GM19397 (cell line): ENCODE measurements around the gene SFXN4.
"Not testable (repeated sequence)": the region's sequence is repeated elsewhere in the genome, so short reads cannot be mapped to it uniquely, and the experiment has no call there.

Experiments
- ATAC-seq: cut with Tn5 transposase; IDR thresholded peaks from one replicate; pipeline ENCODE4 v1.9.1; 2021; ENCODE audit warnings: mild to moderate bottlenecking, moderate library complexity; ENCODE audit not compliant: unreplicated experiment

Gene SFXN4

DNA sequence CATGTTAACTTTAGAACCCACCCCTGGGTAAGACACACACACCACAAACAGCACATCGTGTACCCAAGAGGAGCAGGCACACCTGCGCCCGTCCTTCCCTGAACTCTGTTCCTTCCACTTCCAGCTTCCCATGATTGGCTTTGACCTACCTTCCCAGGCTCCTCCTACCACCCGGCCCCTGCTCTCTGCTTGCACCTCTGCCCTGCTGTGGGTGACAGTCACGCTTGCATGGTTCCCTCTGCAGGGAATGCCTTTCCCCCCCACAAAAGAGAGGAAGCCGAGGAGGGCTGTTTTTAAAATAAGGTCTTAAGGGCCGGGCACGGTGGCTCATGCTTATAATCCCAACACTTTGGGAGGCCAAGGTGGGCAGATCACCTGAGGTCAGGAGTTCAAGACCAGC lies 16.4 kb downstream of the SFXN4 start:
- ATAC-seq, result no peak

- no peak for ATAC-seq
These were observed 21.9 kb downstream of the SFXN4 start for GRCh38 chr10:119143657-119144056.

GRCh38 chr10:119140603-119141245 lies 24.8 kb downstream of the SFXN4 start:
- ATAC-seq, result no peak

DNA sequence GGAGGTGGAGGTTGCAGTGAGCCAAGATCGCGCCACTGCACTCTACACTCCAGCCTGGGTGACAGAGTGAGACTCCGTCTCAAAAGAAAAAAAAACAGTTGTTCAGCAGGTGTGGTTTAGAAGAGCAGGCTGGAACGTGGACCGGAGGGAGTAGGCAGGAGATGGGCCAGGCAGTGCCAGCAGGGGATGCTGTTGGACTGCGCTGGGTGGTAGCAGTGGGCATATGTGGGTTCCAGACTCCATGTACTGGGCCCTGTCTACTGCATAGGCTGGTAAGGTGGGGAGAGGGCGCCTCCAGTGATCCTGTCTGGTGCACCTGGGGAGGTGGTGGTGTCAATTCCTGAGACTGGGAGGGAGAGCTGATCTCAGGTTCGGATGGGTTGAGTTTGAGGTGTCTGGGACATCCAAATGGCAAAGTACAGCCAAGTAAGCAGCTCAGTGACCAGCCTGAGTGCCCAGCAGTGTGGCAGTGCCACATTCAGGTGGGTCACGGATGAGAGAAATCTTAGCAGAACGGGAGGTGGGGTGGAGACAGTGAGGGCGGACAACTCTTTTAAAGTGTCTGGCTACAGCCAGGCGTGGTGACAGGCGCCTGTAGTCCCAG lies 25.9 kb downstream of the SFXN4 start:
- ATAC-seq, result no peak

DNA sequence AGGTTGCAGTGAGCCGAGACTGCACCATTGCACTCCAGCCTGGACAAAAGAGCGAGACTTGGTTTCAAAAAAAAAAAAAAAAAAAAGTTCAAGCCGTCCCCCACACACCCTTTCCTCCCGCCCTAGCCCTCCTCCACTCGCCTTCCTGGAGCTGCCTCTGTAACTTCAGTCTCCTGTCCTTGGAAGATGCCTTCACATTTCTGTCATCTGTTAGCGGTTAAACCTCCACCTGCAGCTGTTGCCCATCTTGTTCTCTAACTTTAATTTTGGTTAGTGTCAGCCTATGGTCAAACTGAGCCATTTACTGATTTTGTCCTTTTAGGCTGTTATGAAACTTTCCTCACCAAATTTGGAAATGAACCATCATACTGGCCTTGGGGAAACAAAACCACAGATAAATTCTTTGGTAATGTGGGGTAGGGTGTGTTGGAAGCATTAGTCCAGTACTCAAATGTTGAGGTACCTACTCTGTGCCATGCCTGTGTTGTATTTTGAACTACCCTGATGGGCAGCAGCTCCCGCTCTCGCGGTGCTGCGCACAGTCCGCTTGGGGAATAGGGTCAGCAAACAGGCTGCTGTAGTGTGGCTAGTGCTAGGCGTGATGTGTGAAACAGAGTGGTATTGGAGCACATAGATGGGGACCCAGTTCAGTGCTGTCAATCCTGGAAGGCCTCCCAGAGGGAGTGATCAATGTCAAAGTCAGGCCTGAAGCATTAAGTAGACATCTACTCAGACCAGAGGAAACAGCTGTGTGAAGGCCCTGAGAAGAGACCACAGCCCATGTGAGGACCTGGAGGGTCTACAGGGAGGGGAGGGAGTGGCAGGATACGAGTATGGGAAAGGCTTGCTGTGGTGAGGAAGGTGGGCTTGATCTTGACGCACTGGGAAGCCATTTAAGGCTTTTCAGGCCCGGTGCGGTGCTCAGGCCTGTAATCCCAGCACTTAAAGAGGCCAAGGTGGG lies 26.9 kb downstream of the SFXN4 start:
- no peak for ATAC-seq

GRCh38 chr10:119137878-119138277 lies 27.6 kb downstream of the SFXN4 start:
- not testable (repeated sequence) for ATAC-seq

- no peak for ATAC-seq
These were observed 29.4 kb downstream of the SFXN4 start for GRCh38 chr10:119136084-119136483.

- ATAC-seq, result no peak
These were observed 30.0 kb downstream of the SFXN4 start for GRCh38 chr10:119135513-119135881.

DNA sequence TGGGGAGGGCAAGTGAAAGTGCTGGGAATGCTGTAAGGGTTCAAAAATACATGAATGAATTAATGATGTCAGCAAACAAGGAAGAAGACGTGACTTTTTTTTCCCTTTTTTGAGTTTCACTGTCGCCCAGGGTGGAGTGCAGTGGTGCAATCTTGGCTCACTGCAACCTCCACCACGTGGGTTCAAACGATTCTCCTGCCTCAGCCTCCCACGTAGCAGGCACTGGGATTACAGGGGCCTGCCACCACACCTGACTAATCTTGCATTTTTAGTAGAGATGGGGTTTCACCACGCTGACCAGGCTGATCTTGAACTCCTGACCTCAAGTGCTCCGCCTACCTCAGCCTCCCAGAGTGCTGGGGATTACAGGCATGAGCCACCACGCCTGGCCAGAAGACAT lies 31.6 kb downstream of the SFXN4 start:
- ATAC-seq, result no peak

- no peak for ATAC-seq
These were observed 32.8 kb downstream of the SFXN4 start for GRCh38 chr10:119132521-119133345.

DNA sequence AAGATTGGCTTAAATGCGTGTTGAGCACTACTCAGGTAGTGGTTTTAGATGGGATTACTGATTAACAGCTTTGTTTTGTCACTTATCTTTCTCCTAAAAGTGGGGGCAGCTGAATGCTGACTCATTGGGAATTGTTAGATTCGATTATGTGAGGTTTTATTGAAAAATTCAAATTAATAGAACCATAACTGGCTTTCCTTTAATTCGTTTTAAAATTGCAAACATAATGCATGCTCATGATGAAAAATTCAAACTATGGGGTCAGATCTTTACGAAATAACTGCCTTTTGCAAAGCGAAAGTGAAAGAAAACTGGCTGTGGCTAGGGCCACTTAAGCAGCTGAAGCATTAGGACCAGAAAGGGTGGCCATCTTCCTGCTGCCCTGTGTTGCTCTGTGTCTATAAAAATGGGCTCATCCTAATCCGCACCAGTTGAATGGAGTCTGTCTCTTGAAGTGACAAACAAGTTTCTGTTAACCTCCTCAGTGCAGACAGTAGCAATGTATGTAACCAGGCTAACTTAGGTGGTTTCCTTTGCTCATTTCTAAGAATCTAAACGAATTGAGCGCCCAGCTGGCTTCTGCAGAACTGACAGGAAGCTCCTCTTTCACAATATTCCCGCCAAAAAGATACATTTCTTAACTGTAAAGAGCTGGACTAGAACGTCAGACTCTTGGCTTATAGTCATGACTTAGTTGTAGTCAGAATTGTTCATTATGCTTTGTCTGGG lies 33.8 kb downstream of the SFXN4 start:
- no peak for ATAC-seq

DNA sequence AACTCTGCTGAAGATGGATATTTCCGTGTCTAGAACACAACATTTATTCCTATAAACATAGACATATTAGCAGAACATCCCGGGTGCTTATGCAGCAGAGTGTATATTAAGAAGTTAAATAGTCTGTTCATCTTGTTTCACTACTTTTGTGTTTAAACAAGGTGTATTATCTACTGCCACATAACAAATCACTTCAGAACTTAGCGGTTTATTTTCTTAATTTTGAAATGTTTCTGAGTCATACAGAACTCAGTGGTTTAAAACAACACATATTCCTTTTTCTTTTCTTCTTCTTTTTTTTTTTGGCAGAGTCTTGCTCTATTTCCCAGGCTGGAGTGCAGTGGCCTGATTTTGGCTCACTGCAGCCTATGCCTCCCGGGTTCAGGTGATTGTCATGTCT lies 35.8 kb downstream of the SFXN4 start:
- no peak for ATAC-seq

GRCh38 chr10:119125942-119126341 lies 39.6 kb downstream of the SFXN4 start:
- ATAC-seq, result no peak

DNA sequence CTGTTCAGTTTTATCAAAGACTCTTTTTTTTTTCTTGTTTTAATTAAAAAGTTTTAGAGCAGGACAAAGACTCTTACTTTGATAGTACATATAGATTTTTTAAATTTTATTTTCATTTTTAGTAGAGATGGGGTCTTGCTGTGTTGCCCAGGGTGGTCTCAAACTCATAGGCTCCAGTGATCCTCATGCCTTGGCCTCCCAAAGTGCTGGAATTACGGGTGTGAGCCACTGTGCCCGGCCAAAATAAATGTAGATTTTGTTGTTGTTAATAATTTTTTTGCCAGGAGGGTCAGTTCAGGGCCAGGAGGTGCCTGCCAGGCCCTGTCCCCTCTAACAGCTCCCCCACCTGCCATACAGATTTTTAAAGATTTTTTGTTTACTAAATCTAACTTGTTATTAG lies 44.6 kb downstream of the SFXN4 start:
- no peak for ATAC-seq

- peak; percentile 88 for ATAC-seq
These were observed 45.1 kb downstream of the SFXN4 start for GRCh38 chr10:119120413-119120867.

- no peak for ATAC-seq
These were observed 46.1 kb downstream of the SFXN4 start for GRCh38 chr10:119119400-119119799.

DNA sequence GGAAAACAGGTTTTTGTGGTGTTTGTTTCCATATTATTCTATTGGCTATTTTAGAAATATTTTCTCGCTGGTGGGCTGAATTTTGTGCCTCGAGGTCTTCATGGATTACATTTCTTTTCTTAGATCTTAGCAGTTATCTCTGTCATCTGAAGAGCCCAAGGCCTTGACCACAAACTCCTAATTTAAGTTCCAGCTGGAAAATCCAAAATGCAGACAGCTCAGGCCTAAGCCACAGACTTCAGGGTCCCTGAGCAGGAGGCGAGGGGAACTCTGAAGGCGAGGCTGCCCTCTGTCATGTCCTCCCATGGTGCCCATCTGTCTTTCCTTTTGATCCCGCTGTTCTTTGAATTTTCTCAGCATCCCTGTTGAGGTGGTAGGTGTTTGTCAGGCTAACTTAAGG lies 47.3 kb downstream of the SFXN4 start:
- no peak for ATAC-seq

- ATAC-seq, result no peak
These were observed 49.1 kb downstream of the SFXN4 start for GRCh38 chr10:119116326-119116951.

DNA sequence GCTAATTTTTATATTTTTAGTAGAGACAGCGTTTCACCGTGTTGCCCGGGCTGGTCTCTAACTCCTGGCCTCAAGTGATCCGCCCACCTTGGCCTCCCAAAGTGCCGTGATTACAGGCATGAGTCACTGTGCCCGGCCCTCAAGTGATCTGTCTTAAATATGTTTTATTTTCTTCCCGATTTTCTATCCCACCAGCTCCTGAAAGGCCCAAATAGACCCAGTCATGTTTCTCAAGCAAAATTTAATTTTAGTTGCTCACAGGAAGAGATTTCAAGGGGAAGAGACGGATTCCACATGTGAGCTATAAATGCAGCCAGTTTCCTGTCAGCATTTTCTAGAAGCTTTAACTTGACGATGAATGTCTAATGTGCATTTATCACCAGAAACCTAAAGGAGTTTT lies 49.6 kb downstream of the SFXN4 start:
- no peak for ATAC-seq
